M059J (cell line): ENCODE measurements around the gene SEL1L. TPM values are rescaled to one million over a fixed set of nuclear protein-coding genes. Genes with fewer than 3 reads are reported as not detected.
"Not testable (repeated sequence)": the region's sequence is repeated elsewhere in the genome, so short reads cannot be mapped to it uniquely, and the experiment has no call there.

Source experiments
- DNase-seq: peaks from one replicate; pipeline ENCODE4 v3.0.0-alpha.2; 2012; ENCODE audit warnings: low read depth
- total RNA-seq: library from RNA; depleted of rRNA; stranded (reverse); fragments of >200 nt; shearing (Covaris generic); gene quantifications from 2 replicates; pipeline ENCODE4 v1.2.3, GENCODE V29; 2014

The SEL1L gene
- total RNA-seq, 1 experiment from 2014 or later, result 29.2 TPM

DNA sequence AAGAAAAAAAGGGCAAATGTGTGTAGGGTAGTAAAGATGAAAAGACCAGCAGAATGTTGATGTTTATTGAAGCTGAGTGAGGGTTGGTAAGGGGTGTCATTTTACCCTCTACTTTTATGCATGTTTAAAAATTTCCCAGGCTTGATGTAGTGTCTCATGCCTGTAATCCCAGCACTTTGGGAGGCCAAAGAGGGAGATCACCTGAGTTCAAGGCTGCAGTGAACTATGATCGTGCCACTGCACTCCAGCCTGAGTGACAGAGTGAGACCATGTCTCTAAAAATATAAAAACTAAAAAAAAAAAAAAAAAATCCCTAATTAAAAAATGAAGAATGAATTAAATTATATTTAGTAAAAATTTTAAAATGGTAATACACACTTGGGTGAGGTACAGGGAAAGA is 8.5 kb downstream of the SEL1L start:
- DNase-seq, result no peak

DNA sequence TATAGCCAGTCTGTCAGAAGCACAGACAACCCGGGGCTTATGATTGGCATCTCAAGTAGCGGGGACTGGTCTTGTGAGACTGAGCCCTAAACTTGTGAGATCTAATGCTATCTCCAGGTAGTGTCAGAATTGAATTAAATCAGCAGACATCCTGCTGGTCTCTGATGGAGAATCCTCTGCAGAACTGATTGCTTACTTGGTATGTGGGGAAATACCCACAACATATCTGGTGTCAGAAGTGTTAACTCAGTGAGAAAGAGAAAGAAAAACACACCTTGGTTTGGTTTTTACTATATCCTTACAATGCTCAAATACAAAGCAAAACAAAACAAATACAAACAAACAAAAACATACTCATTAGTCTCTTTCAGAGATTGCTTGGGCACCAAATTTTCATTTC is 10.0 kb downstream of the SEL1L start:
- no peak for DNase-seq

DNA sequence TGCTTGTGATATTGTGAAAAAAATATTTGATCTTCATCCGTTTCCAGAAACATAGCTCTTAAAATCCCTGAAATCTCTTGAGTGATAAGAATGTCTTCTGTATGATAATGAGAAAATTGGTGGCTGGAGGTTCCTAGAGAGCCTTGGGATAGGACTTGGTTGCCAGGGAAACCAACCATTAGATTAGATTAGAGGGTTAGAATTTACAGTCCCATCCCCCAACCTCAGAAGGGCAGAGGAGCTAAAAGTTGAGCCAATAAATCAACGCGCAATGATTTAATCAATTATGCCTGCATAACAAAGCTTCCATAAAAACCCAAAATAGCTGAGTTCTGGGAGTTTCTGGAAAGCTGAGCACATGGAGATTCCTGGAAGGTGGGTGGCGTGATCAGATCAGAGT is 10.6 kb downstream of the SEL1L start:
- DNase-seq, result no peak

DNA sequence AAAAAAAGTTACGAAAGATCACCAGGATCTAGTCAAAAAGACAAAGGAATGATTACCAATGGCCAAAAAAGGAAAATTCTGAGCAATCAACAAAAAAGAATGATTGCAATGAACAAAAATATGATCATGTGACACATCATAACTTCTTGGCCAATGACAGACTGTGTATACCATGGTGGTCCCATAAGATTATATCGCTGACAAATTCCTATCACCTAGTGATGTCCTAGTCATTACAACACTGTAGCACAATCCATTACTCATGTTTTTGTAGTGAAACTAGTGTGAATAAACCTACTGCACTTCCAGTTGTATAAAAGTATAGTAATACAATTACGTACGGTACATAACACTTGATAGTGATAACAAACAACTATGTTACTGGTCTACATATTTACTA is 12.3 kb downstream of the SEL1L start:
- DNase-seq, result no peak

DNA sequence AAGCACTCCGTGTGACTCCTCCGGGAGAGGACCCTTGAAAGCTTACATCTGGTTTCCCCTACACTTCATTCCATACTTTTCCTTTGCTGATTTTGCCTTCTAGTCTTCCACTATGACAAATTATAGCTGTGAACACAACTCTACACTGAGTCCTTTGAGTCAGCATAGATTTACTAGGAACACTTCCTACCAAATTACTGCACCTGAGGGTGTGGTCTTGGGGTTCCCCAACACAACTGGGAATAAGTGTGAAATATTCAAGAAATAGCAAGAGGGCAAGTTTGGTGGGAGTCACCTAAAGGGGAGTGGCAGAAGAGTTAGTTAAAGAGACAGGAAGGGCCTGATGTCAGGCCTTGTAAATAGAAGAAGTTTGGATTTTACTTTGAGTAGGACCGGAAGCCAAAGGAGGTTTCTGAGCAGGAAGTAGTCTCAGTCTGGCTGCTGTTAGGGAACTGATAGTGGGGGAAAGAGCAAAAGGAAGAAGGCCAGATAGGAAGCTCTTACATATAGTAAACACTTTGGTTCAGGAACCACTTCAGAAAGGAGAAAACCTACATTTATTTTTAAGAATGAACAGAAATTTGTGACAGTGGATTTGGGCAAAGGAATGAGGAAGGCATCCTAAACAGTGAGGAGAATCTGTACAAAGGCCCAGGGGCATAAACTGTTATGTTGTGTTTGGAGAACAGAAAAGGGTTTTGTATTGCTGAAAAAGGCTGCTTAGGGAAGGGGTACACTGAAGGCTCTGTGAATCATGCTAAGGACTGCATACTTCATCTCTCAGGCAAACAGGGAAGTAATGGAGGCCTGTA is 14.2 kb downstream of the SEL1L start:
- no peak for DNase-seq

DNA sequence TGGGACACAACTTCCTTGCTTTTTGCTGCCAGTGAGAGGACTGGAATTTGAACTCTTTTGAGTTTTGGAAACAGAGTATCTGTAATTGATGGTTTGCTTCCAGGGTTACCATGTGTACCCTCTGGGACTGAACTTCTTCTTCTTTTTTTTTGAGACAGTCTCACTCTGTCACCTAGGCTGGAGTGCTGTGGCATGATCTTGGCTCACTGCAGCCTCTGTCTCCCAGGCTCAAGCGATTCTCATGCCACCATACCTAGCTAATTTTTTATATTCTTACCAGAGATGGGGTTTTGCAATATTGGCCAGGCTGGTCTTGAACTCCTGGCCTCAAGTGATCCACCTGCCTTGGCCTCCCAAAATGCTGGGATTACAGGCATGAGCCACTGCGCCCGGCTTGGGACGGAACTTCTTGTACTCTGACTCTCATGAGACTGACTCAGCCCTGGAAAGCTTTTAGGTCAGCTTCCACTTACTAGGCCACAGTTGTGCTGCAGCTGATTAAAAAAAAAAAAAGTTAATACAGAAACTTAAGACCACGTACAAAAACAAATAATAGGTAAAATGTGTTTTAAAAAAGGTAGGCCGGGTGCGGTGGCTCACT is 15.8 kb downstream of the SEL1L start:
- no peak for DNase-seq

DNA sequence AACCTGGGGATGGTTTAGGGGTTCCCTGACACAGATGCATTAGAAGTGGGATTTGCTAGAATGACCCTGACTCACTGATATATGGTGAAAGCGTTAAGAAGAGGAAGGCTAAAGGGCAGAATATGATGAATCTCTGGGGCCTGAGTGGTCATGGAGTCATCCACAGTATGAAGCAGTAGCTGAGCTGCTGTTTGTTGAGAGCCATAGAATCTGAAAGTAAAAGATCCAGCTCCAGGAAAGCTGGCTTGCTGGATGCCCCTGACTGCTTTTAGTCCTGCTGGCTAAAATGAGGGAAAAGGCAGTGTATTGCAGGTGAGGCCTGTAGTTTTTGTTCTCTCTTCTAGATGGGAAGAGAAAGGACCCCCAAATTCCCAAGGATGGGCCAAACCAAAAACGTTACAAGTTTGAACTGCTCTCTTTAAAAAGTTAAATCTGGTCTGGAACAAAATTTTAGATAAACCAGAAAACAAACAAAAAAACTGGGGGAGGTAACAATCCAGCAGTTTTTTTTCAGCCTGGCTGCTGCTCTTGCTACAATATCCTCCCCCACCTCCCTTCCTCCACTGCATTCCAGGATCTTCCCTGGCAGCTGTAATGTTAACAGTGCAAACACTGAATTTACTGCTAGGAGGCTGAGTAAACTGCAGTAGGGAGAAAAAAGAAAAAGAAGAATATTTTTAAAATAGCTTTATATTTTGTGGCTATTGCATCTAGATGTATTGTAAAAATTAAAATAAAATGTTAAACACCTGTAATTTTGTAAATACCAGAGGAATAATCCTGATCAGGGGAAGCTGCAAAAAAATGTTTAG is 16.5 kb downstream of the SEL1L start:
- DNase-seq, result no peak

DNA sequence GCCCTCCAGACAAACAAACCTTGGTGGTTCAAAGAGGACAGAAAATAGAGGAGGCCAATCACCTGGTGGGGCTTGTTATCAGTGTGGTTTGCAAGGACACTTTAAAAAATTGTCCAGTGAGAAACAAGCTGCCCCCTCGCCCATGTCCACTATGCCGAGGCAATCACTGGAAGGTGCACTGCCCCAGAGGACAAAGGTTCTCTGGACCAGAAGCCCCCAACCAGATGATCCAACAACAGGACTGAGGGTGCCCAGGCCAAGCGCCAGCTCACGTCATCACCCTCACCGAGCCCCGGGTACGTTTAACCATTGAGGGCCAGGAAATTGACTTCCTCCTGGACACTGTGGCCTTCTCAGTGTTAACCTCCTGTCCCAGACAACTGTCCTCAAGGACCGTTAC is 17.7 kb downstream of the SEL1L start:
- DNase-seq, result not testable (repeated sequence)

DNA sequence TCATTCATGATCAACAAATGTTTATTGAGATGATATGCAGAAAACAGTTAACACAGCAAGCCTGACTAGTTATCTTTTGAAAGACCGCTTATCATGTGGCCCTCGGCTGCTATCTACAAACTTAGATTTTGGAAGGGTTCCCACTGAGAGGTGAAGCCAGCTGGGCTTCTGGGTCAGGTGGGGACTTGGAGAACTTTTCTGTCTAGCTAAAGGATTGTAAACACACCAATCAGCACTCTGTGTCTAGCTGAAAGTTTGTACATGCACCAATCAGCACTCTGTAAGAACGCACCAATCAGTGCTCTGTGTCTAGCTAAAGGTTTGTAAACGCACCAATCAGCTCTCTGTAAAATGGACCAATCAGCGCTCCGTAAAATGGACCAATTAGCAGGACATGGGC is 20.8 kb downstream of the SEL1L start:
- DNase-seq, result not testable (repeated sequence)

DNA sequence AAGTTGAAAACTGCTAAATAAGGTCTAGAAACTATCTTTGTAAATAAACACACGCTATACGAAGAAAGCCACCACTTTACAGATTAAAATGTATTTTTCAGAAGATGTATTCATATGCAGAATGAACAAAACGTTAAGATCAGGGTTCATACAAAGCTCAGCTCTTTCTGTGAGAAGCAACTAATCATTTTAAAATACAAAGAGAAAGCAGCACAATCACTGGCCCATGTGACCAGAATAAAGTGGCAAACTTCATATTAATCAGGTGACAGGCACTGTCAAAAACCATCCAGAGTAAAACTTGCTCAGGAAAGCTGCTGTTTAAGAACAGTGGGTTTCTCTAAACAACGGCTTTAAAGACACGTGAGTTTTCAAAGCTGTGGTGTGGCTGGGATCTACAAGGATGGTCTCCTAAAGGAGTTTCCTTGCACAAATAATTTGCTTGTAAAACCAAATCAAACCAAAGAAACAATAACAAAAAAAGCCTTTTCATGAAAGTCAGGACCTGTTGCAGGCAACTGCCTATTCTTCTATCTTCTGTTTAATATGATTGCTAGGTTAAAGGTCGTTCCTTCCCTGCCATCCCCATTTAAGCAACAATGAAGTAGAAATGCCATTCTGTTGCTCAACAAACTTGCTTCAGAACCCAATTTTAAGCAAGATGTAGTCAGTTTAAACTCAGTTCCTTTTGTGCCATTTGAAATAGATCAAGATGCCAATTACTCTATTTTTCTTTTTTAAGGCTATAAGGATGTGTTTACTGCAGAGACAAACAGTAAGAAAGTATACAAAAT is 22.3 kb downstream of the SEL1L start:
- DNase-seq, result no peak

DNA sequence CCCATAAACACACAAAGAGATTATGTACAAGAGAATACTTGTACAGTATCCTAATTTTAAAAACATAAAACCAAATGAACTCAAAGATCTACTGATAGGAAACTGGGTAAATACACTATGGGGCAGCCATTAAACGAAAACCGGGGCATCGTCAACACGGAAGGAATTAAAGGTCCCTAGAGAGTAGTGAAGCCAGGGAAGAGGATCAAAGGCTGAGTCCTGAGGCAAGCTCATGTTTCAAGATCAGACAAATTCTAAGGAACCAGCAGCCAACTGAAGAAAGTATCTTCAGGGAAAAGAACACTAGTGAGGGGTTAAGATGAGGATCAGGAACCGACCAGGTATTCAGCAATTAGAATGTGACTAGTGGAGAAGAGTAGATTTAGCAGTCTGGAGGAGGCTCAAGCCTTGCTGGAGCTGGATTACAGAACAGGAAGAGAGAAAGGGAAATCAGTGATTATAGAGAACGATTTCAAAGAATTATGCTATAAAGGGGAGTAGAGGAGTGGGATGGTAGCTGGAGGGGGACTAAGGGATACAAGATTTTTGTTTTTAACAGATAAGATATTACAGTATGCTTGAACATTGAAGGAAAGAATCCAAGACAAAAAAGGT is 23.7 kb downstream of the SEL1L start:
- no peak for DNase-seq

DNA sequence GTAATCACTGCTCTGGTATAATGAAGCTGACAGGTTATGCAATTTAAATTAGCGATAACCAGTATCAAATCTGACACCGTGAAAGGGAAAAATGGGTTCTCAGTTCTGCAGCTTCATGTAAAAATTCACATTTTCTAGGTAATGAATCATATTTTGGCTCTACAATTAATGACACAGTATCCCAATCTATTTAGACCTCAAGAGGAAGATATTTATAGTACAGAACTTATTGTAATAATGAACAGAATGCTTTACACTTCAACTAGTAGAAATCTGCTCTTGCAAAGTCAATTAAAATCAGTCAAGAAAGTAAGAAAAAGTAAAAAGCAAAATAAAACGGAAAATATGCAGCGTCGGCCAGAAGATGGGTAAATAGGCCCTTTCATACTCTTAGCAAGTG is 24.3 kb downstream of the SEL1L start:
- no peak for DNase-seq

DNA sequence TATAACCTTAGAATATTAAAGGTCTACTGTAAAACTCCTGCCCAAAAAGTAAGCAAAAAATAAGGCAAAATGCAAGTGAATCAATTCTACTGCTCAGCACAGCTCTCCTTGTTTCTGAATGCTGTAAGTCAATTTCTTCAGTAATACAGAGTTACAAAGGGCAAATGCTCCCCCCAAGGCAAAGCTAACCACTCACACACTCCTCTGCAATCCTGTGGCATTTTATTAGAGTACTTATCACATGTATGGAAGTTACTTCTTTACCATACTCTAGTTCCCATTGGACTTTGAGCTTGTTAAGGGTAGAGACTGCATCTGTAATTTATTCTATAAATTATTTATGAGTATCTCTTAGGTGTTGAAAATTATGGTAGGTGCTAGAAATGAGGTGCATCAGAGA is 27.2 kb downstream of the SEL1L start:
- no peak for DNase-seq

DNA sequence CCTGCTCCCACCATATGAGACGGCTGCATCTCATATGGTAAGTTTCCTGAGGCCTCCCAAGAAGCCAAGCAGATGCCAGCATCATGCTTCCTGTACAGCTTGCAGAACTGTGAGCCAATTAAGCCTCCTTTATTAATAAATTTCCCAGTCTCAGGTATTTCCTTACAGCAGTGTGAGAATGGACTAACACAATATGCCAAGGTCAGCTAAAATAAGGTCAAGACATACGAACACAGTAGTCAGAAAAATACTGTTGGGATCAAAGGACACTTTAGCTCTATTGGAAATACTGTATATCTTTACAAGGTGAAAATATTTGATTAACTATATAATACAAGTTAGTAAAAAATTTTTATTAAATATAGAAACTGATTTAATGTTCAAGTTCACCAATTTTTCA is 28.8 kb downstream of the SEL1L start:
- no peak for DNase-seq

DNA sequence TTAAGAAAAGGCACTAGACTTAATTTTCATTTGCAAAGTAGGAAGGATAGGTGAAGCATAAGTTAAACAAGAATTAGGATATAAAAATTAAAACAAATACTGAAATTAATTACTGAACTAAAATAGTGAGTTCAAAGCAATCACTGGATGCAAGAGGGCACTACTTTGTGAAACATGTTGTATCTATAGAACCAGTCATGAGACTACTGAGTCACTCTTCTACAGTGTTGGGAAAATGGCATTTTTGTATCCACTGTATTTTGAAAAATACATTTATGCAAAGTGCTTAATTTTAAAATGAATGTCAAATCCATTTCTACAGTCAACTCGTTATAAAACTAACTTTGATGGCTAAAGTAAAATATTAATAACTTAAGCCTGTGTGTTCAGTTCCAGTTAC is 47.9 kb downstream of the SEL1L start:
- no peak for DNase-seq

DNA sequence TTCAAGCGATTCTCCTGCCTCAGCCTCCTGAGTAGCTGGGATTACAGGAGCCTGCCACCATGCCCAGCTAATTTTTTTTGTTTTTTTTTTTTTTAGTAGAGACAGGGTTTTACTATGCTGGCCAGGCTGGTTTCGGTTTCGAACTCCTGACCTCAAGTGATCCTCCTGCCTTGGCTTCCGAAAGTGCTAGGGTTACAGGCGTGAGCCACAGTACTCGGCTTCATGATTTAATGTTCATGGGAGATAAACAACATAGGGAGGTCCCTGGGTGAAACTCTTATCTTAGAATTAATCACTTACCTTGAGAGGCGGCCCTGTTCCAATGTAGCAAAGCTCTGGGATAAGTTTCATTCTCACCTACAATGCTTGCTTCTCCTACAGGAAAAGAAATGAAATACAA is 48.3 kb downstream of the SEL1L start:
- DNase-seq, result no peak

DNA sequence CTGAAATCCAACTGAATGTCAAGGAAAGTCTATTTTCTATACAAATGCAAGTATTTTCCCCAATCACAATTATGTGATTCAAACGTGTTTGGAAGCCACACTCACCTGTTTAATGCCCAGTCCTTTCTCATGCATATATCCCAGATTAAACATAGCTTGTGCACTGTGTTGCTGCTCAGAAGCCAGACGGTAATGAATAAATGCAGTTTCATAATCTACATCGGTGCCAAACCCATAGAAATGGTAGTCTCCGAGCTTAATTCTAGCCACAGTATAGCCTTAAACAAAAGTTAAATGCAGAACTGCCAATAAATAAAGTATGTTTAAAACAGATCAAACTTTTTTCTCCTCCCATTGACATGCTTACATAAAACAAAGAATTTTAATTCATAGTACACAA is 49.5 kb downstream of the SEL1L start:
- no peak for DNase-seq

DNA sequence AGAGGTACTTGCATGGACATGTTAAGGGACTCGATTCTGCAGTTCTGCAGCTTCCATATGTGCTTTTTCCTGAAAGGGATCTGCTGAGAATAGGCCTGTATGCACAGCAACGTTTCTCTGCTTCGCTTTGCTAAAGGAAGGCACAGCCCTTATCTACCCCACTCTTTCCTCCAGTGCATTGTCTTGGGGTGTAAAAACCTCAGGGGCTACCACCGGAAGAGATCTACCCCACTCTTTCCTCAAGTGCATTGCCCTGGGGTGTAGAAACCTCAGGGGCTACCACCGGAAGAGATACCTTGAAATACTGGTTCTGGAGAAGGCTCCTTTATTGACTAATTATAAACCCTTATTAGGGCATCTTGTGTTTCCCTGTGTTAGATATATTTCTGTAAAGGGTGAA is 52.9 kb downstream of the SEL1L start:
- DNase-seq, result no peak

DNA sequence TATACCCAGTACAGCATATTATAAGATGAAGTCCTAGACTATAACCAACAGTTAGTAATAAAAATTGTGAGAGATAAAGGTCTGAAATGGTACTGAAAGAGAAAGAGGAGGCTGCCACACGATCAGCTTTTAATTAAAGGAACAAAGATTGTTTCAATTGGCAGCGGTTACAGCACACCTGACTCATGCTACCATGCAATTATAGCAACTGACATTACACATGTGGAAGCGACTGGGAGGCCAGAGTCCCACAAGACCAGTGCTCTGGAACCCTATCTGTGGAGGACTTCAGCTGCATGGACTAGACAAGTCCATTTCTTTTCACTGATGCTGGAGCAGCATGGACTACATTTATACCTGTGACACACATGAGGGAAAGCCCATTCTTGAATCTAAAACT is 55.2 kb downstream of the SEL1L start:
- DNase-seq, result no peak

DNA sequence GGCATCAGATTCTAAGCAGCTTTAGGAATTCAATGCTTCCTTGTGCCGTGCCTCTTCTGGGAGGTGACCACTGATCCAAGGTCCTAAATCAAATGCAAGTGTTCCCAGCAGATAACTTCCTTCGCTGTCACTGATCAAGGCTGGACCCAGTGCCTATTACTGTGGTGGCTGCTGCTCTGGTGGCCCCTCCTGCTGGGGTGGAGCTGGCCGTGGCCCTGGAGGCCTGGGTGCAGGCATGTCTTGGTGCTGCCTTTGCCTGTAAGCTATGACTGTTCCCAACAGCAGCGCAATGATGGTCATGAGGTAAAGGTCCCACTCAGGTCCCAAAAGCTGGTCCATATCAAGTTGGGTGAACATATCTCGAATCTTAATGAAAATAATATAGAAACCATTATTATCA is 56.8 kb downstream of the SEL1L start:
- no peak for DNase-seq

DNA sequence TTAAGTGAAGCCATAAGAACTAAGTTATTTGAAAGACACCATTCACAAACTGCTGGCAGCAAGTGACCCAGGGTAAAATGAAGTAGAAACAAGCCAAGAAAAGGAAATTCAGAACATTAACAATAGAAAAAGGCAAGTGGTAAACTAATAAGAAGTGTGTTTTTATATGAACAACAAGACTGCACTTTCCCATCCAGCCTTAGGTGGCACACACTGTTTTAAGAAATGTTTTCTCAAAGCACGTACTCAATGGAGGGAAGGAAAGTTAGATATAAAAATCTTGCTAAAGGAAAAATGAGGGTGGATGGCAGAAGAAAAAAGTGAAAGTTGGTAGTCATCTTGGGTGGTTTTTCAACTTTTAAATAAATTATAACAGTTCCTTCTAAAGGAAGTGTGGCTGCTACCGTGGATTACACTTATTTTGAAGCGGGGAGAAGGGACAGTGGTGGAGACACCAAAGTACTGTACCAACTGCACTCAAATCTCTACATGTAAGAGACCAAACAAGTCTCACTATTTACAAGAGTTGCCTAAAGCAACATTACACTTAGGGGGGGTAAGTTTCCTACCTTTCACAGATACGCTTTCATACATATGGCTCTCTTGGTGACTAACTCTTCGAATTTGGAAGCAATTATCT is 58.8 kb downstream of the SEL1L start:
- no peak for DNase-seq
